Omental fat pad (tissue), 4 donors: Measurements from ENCODE around the gene SLC30A5. TPM values are rescaled to one million over a fixed set of nuclear protein-coding genes. Genes with fewer than 3 reads are reported as not detected.

ENCODE experiments used
- ATAC-seq: fragments of 150-250 bp; one replicate; pipeline ENCODE4 v1.9.1; 2016; ENCODE audit warnings: mild to moderate bottlenecking, moderate library complexity; ENCODE audit not compliant: low FRiP score
- DNase-seq: peaks from one replicate; pipeline ENCODE4 v3.0.0-alpha.2; 2019; ENCODE audit warnings: low spot score
- total RNA-seq, 4 donors: library from RNA; depleted of rRNA; stranded (reverse); fragments of >200 nt; gene quantifications; one replicate each; pipeline ENCODE4 v1.1.0, GENCODE V29; 2016
- TF ChIP-seq, protein P1 (sequence below), 3 donors: fragments of 450-650 bp; IDR thresholded peaks; one replicate each; pipeline ENCODE4 v1.5.1; 2016 to 2017; ENCODE audit warnings: antibody characterized with exemption in 3 of 3, mild to moderate bottlenecking in 3 of 3, moderate library complexity in 2 of 3

SLC30A5 gene
- total RNA-seq, 4 donors from 2014 or later, result 39.1 to 52.6 (median 42.3) TPM

DNA sequence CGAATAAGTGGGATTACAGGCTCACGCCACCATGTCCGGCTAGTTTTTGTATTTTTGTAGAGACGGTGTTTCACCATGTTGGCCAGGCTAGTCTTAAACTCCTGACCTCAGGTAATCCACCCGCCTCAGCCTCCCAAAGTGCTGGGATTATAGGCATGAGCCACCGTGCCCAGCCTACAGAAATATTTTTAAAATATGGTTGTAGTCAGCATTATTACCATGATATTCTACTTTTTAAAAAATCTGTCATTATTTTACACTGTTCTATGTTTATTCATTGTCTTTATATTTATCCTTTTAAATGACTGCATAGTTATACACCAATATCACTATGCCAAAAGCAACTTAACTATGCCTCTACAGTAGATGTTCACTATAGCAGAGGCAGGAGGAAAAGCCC is 41.6 kb upstream of the SLC30A5 start:
- DNase-seq, result no peak
- no peak for ATAC-seq
- TF ChIP-seq, protein P1, sequence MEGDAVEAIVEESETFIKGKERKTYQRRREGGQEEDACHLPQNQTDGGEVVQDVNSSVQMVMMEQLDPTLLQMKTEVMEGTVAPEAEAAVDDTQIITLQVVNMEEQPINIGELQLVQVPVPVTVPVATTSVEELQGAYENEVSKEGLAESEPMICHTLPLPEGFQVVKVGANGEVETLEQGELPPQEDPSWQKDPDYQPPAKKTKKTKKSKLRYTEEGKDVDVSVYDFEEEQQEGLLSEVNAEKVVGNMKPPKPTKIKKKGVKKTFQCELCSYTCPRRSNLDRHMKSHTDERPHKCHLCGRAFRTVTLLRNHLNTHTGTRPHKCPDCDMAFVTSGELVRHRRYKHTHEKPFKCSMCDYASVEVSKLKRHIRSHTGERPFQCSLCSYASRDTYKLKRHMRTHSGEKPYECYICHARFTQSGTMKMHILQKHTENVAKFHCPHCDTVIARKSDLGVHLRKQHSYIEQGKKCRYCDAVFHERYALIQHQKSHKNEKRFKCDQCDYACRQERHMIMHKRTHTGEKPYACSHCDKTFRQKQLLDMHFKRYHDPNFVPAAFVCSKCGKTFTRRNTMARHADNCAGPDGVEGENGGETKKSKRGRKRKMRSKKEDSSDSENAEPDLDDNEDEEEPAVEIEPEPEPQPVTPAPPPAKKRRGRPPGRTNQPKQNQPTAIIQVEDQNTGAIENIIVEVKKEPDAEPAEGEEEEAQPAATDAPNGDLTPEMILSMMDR (IDR thresholded peaks at IDR 0.05), result no peak

DNA sequence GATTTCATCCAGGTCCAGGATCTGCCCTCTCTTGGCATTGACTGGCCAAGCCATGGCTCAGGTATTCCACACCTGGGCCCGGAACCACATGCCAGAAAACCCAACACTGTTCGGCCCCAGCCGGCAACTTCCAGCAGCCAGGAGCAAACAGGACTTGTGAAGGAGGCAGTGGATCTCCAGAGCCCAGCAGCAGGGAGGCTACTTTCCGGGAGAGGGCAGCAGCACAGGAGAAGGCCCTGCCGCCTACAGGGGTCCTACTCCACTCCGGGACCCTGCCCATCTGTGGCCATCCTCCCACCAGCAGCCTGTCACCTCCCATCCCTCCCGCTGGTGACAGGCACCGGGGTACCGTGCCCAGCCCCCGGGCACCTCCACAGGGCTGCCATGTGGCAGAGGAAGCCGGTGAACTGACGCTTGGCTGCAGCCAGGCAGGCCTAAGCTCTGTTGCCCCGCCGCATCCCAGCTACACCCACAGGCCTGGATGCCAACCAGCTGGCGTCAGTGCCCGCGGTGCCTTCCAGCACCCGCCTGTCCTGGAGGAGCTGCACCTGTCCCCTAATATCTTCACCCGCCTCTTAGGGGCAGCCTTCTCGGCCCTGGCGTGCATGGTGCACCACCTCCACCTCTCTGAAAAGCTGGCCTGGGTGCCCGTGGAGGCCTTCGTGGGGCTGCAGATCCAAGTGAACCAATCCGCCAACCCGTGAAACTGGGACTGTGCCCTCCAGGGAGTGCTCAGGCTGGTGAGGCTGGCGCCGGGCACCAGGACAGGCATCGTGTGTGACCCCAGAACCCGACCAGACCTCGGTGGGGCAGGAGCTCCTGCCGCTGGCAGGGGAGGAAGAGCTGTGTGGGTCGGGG is 18.9 kb upstream of the SLC30A5 start:
- TF ChIP-seq, protein P1 (IDR thresholded peaks at IDR 0.05), result no peak
- DNase-seq (no peak), ATAC-seq (no peak)

DNA sequence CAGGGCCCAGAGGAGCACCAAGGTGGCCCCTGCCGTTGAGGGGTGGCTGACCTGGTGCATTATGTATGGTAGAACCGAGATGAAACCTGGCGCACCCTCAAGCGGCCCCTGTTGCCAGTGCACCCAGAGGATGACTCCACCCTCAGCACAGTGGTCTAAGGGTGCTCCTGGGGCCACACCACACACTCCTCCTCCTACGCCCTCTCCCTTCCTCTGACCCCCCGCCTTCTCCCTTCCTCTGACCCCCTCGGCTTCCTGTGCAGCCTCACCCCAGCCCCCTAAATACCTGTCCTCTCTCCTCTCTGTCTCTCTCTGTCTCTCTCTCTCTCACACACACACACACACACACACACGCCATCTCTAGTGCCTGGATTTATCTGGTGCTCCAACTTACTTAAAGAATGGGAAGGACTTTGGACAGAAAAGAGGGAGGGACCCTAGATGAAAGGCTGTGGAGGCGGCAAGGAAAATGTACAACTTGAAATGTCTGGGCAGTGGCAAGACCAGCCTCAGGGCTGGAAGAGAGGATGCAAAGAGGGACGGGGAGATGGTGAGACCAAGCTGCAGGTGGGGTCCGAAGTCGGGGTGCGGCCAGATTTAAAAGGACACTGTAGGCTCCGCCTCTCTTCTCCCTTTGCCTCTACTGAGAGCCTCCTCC is 18.2 kb upstream of the SLC30A5 start:
- TF ChIP-seq, protein P1 (IDR thresholded peaks at IDR 0.05), result no peak

DNA sequence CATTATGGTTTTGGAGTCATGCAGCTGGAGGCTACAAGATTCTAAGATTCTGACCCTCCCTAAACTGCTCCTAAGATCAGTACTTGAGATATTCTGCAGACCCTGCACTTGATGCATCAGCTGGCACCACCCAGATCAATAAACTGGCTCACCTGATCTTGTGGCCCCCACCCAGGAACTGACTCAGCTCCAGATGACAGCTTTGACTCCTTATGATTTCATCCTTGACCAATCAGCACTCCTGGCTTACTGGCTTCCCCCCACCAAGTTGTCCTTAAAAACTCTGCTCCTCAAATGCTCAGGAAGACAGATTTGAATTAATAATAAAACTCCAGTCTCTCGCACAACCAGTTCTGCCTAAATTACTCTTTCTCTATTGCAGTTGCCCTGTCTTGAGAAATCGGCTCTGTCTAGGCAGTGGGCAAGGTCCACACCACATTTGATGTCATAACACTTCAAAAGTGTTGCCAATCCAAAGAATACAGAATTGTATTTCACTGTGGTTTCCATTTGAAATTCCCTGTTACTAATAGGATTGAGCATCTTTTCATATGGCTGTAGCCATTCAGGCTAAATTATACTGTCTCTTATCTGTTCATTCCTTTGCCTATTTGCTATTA is 14.8 kb upstream of the SLC30A5 start:
- DNase-seq, result no peak
- TF ChIP-seq, protein P1 (IDR thresholded peaks at IDR 0.05), result no peak
- no peak for ATAC-seq

More for the DNA sequence above, 18.2 kb upstream of the SLC30A5 start:
- ATAC-seq, result no peak
- no peak for DNase-seq

DNA sequence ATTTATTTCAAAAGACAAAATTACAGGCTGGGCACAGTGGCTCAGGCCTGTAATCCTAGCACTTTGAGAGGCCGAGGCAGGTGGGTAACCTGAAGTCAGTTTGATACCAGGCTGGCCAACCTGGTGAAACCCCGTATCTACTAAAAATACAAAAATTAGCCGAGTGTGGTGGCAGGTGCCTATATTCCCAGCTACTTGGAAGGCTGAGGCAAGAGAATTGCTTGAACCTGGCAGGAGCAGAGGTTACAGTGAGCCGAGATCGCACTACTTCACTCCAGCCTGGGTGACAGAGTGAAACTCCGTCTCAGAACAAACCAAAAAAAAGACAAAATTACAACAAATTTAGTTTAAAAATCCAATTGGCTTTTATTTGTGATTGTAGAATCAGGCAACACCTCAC is 14.3 kb upstream of the SLC30A5 start:
- DNase-seq, result no peak
- ATAC-seq, result no peak
- TF ChIP-seq, protein P1 (IDR thresholded peaks at IDR 0.05), result no peak

DNA sequence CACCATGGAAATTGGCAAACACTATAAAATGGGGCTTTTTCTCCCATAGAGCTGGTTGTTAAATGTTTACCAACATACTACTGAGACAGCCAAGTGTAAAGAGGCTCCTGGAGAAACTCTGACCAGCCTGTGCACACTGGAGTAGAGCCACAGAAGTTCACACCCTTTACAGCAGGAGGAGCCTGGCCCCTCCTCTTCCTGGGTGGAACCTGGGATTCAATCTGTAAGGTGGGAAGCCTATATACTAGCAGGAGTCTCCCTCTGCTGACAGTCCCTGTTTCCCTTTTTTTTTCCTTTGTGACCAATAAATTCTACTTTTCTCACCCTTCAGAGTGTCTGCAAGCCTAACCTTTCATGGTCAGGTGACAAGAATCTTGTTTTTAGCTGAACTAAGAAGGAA is 10.4 kb upstream of the SLC30A5 start:
- ATAC-seq (no peak), DNase-seq (no peak)
- TF ChIP-seq, protein P1 (IDR thresholded peaks at IDR 0.05), result no peak
